Tibial artery (tissue), 4 donors: ENCODE data around the gene TSPAN16.
"Not testable (repeated sequence)": the region's sequence is repeated elsewhere in the genome, so short reads cannot be mapped to it uniquely, and the experiment has no call there.

Source experiments
- DNase-seq, 2 donors: peaks; one replicate each; pipeline ENCODE4 v3.0.0-alpha.2; 2019
- H3K27ac ChIP-seq, 2 donors: fragments of 200-600 bp; sonication (generic) in 1 of 2; 1 replicate in 1 of 2; 2 replicates in 1 of 2; pipeline ENCODE4 v1.5.1; 2018 to 2019; ENCODE audit warnings: mild to moderate bottlenecking in 1 of 2
- H3K27me3 ChIP-seq, 2 donors: fragments of 200-600 bp; sonication (generic) in 1 of 2; one replicate each; pipeline versions ENCODE4 v1.5.1 to v1.6.0; 2016 to 2019
- H3K36me3 ChIP-seq, 3 donors: fragments of 200-600 bp; sonication (generic) in 2 of 3; one replicate each; pipeline ENCODE4 v1.5.1; 2016 to 2019; ENCODE audit warnings: mild to moderate bottlenecking in 2 of 3
- H3K4me1 ChIP-seq, 4 donors: fragments of 200-600 bp; sonication (generic) in 2 of 4; 1 replicate in 3 of 4; 2 replicates in 1 of 4; pipeline ENCODE4 v1.5.1; 2016 to 2019
- H3K4me3 ChIP-seq, 2 donors: fragments of 200-600 bp; sonication (generic) in 1 of 2; 1 replicate in 1 of 2; 2 replicates in 1 of 2; pipeline ENCODE4 v1.5.1; 2018 to 2019; ENCODE audit warnings: mild to moderate bottlenecking in 2 of 2
- H3K9me3 ChIP-seq, 3 donors: fragments of 200-600 bp; sonication (generic) in 1 of 3; one replicate each; pipeline ENCODE4 v1.5.1; 2016 to 2019
- intact Hi-C: fragments of 100-400 bp; cut with DNase I; formaldehyde crosslinking; loops from one replicate; pipeline ENCODE4 v1.15.0; 2023; ENCODE audit warnings: low total_unique reads
- TF ChIP-seq, protein P1 (sequence below), 2 experiments: fragments of 200-600 bp in 1 of 2; fragments of 450-650 bp in 1 of 2; IDR thresholded peaks; one replicate each; pipeline ENCODE4 v1.5.1; 2017 to 2019; ENCODE audit warnings: antibody characterized with exemption in 2 of 2, mild to moderate bottlenecking in 1 of 2, moderate library complexity in 1 of 2

Gene TSPAN16

DNA sequence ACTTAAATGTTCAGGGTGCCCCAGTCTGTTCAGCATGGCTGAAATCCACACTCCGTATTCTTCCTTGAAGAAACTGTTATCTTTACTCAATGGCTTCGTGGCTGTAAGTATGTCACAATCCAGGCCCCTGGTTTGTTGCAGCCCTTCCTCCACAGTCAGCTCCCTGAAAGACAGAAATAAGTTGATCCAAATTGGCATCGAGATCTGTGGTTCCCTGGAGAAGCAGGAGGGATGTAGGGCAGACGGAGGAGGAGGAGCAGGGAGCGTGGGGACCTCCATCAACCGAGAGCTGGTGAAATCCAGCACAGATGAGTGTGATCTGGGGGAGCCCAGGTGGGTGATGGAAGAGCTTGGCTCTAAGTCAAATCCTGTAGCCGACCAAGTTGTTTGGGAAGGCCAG, 304 bp downstream of the TSPAN16 start:
- H3K9me3 ChIP-seq: no peaks in the 10 kb centered on the region
- intact Hi-C loops: loop anchor here (10.0 kb wide), 1 partner anchor 79 kb away; the partner anchor contains the start of gene SWSAP1
- no peaks in the 10 kb centered on the region for H3K36me3 ChIP-seq
- no peaks in the 10 kb centered on the region for H3K27me3 ChIP-seq
- peak overlapping the region; percentile 56 to 61 for H3K27ac ChIP-seq
- TF ChIP-seq, protein P1, sequence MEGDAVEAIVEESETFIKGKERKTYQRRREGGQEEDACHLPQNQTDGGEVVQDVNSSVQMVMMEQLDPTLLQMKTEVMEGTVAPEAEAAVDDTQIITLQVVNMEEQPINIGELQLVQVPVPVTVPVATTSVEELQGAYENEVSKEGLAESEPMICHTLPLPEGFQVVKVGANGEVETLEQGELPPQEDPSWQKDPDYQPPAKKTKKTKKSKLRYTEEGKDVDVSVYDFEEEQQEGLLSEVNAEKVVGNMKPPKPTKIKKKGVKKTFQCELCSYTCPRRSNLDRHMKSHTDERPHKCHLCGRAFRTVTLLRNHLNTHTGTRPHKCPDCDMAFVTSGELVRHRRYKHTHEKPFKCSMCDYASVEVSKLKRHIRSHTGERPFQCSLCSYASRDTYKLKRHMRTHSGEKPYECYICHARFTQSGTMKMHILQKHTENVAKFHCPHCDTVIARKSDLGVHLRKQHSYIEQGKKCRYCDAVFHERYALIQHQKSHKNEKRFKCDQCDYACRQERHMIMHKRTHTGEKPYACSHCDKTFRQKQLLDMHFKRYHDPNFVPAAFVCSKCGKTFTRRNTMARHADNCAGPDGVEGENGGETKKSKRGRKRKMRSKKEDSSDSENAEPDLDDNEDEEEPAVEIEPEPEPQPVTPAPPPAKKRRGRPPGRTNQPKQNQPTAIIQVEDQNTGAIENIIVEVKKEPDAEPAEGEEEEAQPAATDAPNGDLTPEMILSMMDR (IDR thresholded peaks at IDR 0.05): no peak
- no peak overlapping the region for H3K4me3 ChIP-seq
- DNase-seq: peak; percentile 59 to 73
- H3K4me1 ChIP-seq: peaks cover 0 to 25% (median 12%) of the 10 kb centered on the region in 4 donors

DNA sequence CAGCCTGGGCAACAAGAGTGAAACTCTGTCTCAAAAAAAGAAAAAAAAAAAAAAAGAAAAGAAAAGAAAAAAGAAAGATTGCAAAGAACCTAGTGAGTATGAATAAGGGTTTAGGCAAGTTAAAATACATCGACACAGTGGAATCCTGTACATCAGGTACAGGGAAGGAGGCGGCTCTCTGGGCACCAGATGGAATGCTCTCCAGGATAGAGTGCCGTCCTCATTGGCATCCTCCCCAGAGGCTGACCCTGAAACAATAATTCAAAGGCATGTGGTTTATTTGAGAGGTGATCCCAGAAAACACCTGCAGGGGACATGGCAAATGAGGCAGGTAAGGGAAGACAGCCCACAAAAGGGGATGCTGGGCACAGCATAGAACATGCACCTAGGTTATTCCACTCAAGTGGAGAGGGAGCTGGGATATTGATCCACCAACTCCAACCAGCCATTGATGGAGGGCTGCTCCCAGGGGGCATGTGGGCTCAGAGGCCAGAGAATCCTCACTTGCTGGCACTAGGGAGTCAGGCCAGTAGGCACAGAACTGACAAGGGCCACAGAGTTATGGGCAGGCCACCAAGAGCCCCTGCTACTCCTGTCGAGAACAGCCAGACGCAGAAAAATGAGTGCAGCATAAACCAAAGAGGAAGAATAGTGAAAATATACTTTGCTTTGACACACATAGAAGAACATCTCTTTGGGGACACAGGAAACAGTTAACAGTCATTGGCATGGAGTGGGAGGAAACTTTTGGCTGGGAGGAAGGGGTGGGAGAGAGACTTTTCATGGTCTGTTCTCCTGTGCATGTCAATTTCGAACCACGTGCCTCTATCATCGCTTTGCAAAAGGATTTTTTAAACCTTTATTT, 4.2 kb downstream of the TSPAN16 start:
- no peak for DNase-seq
- Histone ChIP-seq H3K9me3 (no peaks in the 10 kb centered on the region), H3K27me3 (peaks cover 0 to 4% of the 10 kb centered on the region in 2 donors), H3K4me3 (no peak overlapping the region), H3K36me3 (no peaks in the 10 kb centered on the region), H3K27ac (no peak overlapping the region), H3K4me1 (peaks cover 0 to 14% (median 6%) of the 10 kb centered on the region in 4 donors)
- intact Hi-C loops: loop anchor here (10.0 kb wide), 1 partner anchor 75 kb away; the partner anchor contains the start of gene SWSAP1
- TF ChIP-seq, protein P1 (IDR thresholded peaks at IDR 0.05): no peak

DNA sequence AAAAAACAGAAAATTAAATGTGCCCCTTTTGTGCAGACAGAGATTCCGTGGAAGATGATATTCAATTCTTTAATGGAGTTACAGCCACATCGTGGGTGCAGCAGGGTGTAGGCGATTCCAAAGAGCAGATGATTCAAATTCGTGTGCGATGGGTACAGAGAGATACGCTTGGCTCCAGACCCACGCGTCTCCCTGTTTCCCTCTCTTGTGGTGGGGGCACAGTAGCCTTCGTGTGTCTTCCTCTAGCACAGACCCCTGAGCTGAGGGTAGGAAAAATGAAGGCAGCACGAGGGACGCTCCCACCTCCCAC, 4.8 kb downstream of the TSPAN16 start:
- no peak for DNase-seq

DNA sequence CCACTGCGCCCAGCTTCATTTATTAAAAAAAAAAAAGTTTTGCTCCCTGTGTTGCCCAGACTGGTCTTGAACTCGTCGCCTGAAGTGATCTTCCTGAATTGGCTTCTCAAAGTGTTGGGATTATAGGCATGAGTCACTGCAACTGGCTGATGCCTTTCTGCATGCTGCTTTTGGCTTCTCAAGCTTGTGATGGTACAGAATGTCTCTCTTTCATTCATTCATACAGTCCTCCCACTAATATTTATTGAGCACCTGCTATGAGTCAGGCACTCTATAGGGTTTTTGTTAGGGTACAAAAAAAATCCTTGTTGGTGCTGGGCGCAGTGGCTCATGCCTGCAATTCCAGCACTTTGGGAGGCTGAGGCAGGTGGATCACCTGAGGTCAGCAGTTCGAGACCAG, 9.0 kb downstream of the TSPAN16 start:
- TF ChIP-seq, protein P1 (IDR thresholded peaks at IDR 0.05): no peak
- no peaks in the 10 kb centered on the region for H3K4me1 ChIP-seq
- intact Hi-C loops: no loop called here
- H3K4me3 ChIP-seq: no peak overlapping the region
- no peak overlapping the region for H3K27ac ChIP-seq
- no peaks in the 10 kb centered on the region for H3K9me3 ChIP-seq
- H3K27me3 ChIP-seq: peaks cover 0 to 16% of the 10 kb centered on the region in 2 donors
- H3K36me3 ChIP-seq: no peaks in the 10 kb centered on the region
- DNase-seq: no peak

More for the DNA sequence above, 4.8 kb downstream of the TSPAN16 start:
- H3K27ac ChIP-seq: no peak overlapping the region
- intact Hi-C loops: no loop called here
- no peaks in the 10 kb centered on the region for H3K36me3 ChIP-seq
- H3K9me3 ChIP-seq: no peaks in the 10 kb centered on the region
- TF ChIP-seq, protein P1 (IDR thresholded peaks at IDR 0.05): no peak
- peaks cover 0 to 4% of the 10 kb centered on the region in 2 donors for H3K27me3 ChIP-seq
- H3K4me3 ChIP-seq: no peak overlapping the region
- peaks cover 0 to 12% (median 6%) of the 10 kb centered on the region in 4 donors for H3K4me1 ChIP-seq

DNA sequence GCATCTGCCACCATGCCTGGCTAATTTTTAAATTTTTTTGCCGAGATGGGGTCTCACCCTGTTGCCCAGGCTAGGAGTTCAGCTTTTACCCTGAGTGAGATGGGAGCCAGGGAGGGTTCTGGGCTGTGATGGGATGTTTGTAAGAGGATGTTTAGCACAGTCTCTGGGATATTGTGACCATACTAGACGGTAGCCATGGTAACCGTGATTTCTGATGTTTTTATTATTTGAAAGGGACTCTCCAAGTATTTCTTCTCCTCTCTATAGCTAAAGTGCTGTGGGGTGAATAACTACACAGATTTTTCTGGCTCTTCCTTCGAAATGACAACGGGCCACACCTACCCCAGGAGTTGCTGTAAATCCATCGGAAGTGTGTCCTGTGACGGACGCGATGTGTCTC, 10.4 kb downstream of the TSPAN16 start:
- Histone ChIP-seq H3K4me1 (no peaks in the 10 kb centered on the region), H3K9me3 (no peaks in the 10 kb centered on the region), H3K27me3 (peaks cover 0 to 17% of the 10 kb centered on the region in 2 donors), H3K4me3 (no peak overlapping the region), H3K27ac (no peak overlapping the region), H3K36me3 (no peaks in the 10 kb centered on the region)
- no peak for DNase-seq
- TF ChIP-seq, protein P1 (IDR thresholded peaks at IDR 0.05): no peak
- intact Hi-C loops: no loop called here

DNA sequence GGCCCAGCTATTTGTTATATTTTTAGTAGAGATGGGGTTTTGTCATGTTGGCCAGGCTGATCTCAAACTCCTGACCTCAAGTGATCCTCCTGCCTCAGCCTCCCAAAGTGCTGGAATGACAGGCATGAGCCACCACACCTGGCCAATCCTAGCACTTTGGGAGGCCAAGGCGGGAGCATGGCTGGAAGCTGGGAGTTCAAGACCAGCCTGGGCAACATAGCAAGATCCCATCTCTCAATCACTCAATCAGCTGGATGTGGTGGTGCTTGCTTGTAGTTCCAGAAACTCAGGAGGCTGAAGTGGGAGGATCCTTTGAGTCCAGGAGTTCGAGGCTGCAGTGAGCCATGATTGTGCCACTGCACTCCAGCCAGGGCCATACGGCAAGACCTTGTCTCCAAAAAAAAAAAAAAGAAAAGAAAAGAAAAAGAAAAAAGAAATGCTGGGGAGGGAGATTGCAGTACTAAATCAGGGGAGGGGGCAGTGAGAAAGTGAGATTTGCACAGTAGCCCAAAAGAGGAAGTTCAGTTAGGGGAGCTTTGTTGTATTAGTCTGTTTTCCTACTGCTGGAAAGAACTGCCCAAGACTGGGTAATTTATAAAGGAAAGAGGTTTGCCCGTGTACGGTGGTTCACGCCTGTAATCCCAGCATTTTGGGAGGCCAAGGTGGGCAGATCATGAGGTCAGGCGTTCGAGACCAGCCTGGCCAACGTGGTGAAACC, 24.5 kb downstream of the TSPAN16 start:
- DNase-seq, H3K27ac ChIP-seq, H3K36me3 ChIP-seq, H3K9me3 ChIP-seq, H3K27me3 ChIP-seq, H3K4me3 ChIP-seq, intact Hi-C loops: not testable (repeated sequence)
- H3K4me1 ChIP-seq: peaks cover 5 to 27% (median 16%) of the 10 kb centered on the region in 4 donors
